Mesenchymal stem cell (in vitro differentiated cells and primary cell): ENCODE data around the gene HUNK.

ENCODE experiments used
- DNase-seq: peaks from one replicate; pipeline ENCODE4 v3.0.0-alpha.2; 2013
- H2AFZ ChIP-seq: one replicate; pipeline ENCODE4 v1.6.1; 2013; ENCODE audit warnings: low read depth, mild to moderate bottlenecking, control low read depth, inconsistent platforms, low read length, moderate library complexity
- H2AK5ac ChIP-seq: 2 replicates; pipeline ENCODE4 v1.6.1; 2013; ENCODE audit warnings: low read length, moderate library complexity, mild to moderate bottlenecking, inconsistent platforms; ENCODE audit not compliant: severe bottlenecking
- H2BK120ac ChIP-seq: one replicate; pipeline ENCODE4 v1.6.1; 2013; ENCODE audit warnings: low read depth, mild to moderate bottlenecking, inconsistent platforms, low read length, moderate library complexity
- H2BK12ac ChIP-seq, 2 experiments: one replicate each; pipeline ENCODE4 v1.6.1; 2013; ENCODE audit warnings: inconsistent platforms in 2 of 2, low read length in 2 of 2, mild to moderate bottlenecking in 2 of 2, moderate library complexity in 2 of 2, control low read depth in 1 of 2
- H2BK15ac ChIP-seq: one replicate; pipeline ENCODE4 v1.6.1; 2013; ENCODE audit warnings: mild to moderate bottlenecking, low read depth, inconsistent platforms; ENCODE audit not compliant: poor library complexity, severe bottlenecking
- H2BK5ac ChIP-seq: 2 replicates; pipeline ENCODE4 v1.6.1; 2013; ENCODE audit warnings: low read depth, mild to moderate bottlenecking, low read length, control low read depth, inconsistent platforms; ENCODE audit not compliant: poor library complexity, severe bottlenecking
- H3K14ac ChIP-seq, 2 experiments: one replicate each; pipeline ENCODE4 v1.6.1; 2013; ENCODE audit warnings: inconsistent platforms in 2 of 2, low read length in 2 of 2, control low read depth in 1 of 2, mild to moderate bottlenecking in 1 of 2, moderate library complexity in 1 of 2
- H3K18ac ChIP-seq, 2 experiments: one replicate each; pipeline ENCODE4 v1.6.1; 2013; ENCODE audit warnings: inconsistent platforms in 2 of 2, low read length in 2 of 2, control low read depth in 1 of 2, low read depth in 1 of 2, mild to moderate bottlenecking in 1 of 2
- H3K23ac ChIP-seq, 2 experiments: one replicate each; pipeline ENCODE4 v1.6.1; 2013; ENCODE audit warnings: inconsistent platforms in 2 of 2, low read length in 2 of 2, mild to moderate bottlenecking in 2 of 2, moderate library complexity in 2 of 2, control low read depth in 1 of 2
- H3K27ac ChIP-seq: 2 replicates; pipeline ENCODE4 v1.5.1; 2013; ENCODE audit warnings: mild to moderate bottlenecking, moderate library complexity, low read length, control low read depth, inconsistent platforms; ENCODE audit not compliant: poor library complexity, severe bottlenecking
- H3K27me3 ChIP-seq, 2 experiments: 2 replicates each; pipeline versions ENCODE4 v1.6.1 to v1.7.0; 2013; ENCODE audit warnings: low read length in 2 of 2, mild to moderate bottlenecking in 2 of 2, moderate library complexity in 2 of 2, control low read depth in 1 of 2, inconsistent platforms in 1 of 2; ENCODE audit not compliant: control insufficient read depth in 1 of 2, insufficient read depth in 1 of 2
- H3K36me3 ChIP-seq, 2 experiments: 2 replicates each; pipeline versions ENCODE4 v1.6.1 to v1.7.0; 2013; ENCODE audit warnings: low read length in 2 of 2, control low read depth in 1 of 2, inconsistent platforms in 1 of 2, low read depth in 1 of 2, mild to moderate bottlenecking in 1 of 2; ENCODE audit not compliant: insufficient read depth in 2 of 2, control insufficient read depth in 1 of 2
- H3K4ac ChIP-seq, 2 experiments: one replicate each; pipeline ENCODE4 v1.6.1; 2013; ENCODE audit warnings: inconsistent platforms in 2 of 2, low read length in 2 of 2, mild to moderate bottlenecking in 2 of 2, moderate library complexity in 2 of 2, control low read depth in 1 of 2, low read depth in 1 of 2
- H3K4me1 ChIP-seq: 2 replicates; pipeline ENCODE4 v1.6.1; 2013; ENCODE audit warnings: low read depth, low read length, control low read depth; ENCODE audit not compliant: control insufficient read depth, insufficient read depth
- H3K4me2 ChIP-seq: 2 replicates; pipeline ENCODE4 v1.6.1; 2013; ENCODE audit warnings: low read length, mild to moderate bottlenecking, inconsistent platforms; ENCODE audit not compliant: poor library complexity, severe bottlenecking
- H3K4me3 ChIP-seq, 2 experiments: 2 replicates each; pipeline versions ENCODE4 v1.5.1 to v1.7.0; 2013; ENCODE audit warnings: low read length in 2 of 2, mild to moderate bottlenecking in 2 of 2, control low read depth in 1 of 2, low read depth in 1 of 2; ENCODE audit not compliant: insufficient read depth in 1 of 2
- H3K79me1 ChIP-seq: replicated peaks from 2 replicates; pipeline ENCODE4 v1.6.1; 2013; ENCODE audit warnings: mild to moderate bottlenecking, control low read depth, low read length, inconsistent platforms; ENCODE audit not compliant: poor library complexity, severe bottlenecking
- H3K9ac ChIP-seq: 2 replicates; pipeline ENCODE4 v1.7.0; 2013; ENCODE audit warnings: mild to moderate bottlenecking, low read length, moderate library complexity
- H3K9me3 ChIP-seq: 2 replicates; pipeline ENCODE4 v1.7.0; 2013; ENCODE audit warnings: mild to moderate bottlenecking, low read length; ENCODE audit not compliant: control insufficient read depth
- H4K8ac ChIP-seq: one replicate; pipeline ENCODE4 v1.6.1; 2013; ENCODE audit warnings: inconsistent platforms, mild to moderate bottlenecking, low read length, moderate library complexity
- H4K91ac ChIP-seq: one replicate; pipeline ENCODE4 v1.6.1; 2013; ENCODE audit warnings: mild to moderate bottlenecking, low read length, inconsistent platforms
- WGBS: methylation state at CpG from one replicate; pipeline ENCODE4 v1.1.7; 2013; ENCODE audit warnings: mixed read lengths; 5-methylcytosine and 5-hydroxymethylcytosine counted together

The HUNK gene

GRCh38 chr21:31882711-31883110, 9.9 kb downstream of the HUNK start:
- no peak overlapping the region for H2BK12ac ChIP-seq

DNA sequence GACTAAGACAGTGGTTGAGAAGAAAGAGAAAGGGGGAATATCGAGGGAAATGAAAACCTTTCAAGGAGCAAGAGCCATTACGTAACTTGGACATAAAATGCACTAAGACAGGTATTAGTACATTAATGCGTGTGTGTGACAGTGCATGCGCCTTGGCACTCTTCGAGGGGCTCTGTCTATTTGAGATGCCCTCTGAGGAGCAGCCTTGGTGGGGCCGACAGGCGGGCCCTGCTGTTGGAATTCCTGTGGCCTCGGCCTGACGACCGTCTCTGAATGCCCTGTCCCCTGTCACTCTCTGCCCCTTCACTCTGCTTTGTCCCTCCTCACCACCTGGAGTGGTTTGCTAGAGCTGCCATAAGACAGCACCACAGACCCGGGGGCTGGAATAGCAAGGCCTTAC, 12.3 kb downstream of the HUNK start:
- H2BK5ac ChIP-seq, result no peak overlapping the region
- H2BK120ac ChIP-seq, result no peak overlapping the region
- H3K4me1 ChIP-seq, result no peaks in the 10 kb centered on the region
- H3K27me3 ChIP-seq, result peaks cover 0 to 7% of the 10 kb centered on the region in 2 experiments
- no peak overlapping the region for H3K27ac ChIP-seq
- no peaks in the 10 kb centered on the region for H3K9me3 ChIP-seq
- no peak overlapping the region for H2AFZ ChIP-seq
- no peak overlapping the region for H4K91ac ChIP-seq
- no peak overlapping the region for H3K4me2 ChIP-seq
- no peak for DNase-seq
- no peak overlapping the region for H2BK12ac ChIP-seq
- H3K4me3 ChIP-seq, result no peak overlapping the region
- WGBS, result 94% methylated on average over 9 of the region's 11 CpGs
- H4K8ac ChIP-seq, result no peak overlapping the region
- H3K14ac ChIP-seq, result no peak overlapping the region
- no peaks in the 10 kb centered on the region for H3K36me3 ChIP-seq
- H2BK15ac ChIP-seq, result no peak overlapping the region
- H3K9ac ChIP-seq, result no peak overlapping the region
- no peak overlapping the region for H2AK5ac ChIP-seq
- no peak overlapping the region for H3K4ac ChIP-seq
- no peak overlapping the region for H3K18ac ChIP-seq
- H3K23ac ChIP-seq, result no peak overlapping the region
- no peaks in the 10 kb centered on the region for H3K79me1 ChIP-seq

More at GRCh38 chr21:31882711-31883110, 9.9 kb downstream of the HUNK start:
- Histone ChIP-seq H4K8ac (no peak overlapping the region), H3K79me1 (no peaks in the 10 kb centered on the region), H3K27me3 (peaks cover 0 to 7% of the 10 kb centered on the region in 2 experiments), H3K4me2 (no peak overlapping the region), H2AFZ (no peak overlapping the region), H3K4me3 (no peak overlapping the region), H3K18ac (no peak overlapping the region), H2BK5ac (no peak overlapping the region), H3K9me3 (no peaks in the 10 kb centered on the region), H2AK5ac (no peak overlapping the region), H3K27ac (no peak overlapping the region), H3K4ac (no peak overlapping the region), H3K36me3 (no peaks in the 10 kb centered on the region), H3K4me1 (no peaks in the 10 kb centered on the region), H3K9ac (no peak overlapping the region), H3K14ac (no peak overlapping the region), H2BK15ac (no peak overlapping the region), H2BK120ac (no peak overlapping the region), H3K23ac (no peak overlapping the region), H4K91ac (no peak overlapping the region)
- DNase-seq, result no peak

DNA sequence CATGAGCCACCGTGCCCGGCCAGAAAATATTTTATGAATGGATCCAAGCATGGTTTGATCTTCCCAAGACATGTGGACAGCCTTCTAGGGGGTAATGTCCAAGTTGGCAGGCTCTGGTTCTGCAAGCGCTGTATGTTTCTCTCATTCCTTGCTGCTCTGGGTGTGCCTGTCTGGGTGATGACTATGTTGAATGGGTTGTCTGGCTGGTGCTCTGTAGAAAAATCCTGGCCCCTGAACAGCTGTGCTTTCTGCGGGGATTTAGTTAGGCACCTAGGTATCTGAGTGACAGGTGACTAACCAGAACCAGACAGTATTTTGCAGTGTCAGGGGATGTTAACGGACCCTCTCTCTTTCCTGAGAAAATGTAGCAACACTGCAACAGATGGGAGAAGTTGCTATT, 14.1 kb downstream of the HUNK start:
- H3K4me1 ChIP-seq, result no peaks in the 10 kb centered on the region
- no peak for DNase-seq
- no peak overlapping the region for H2AFZ ChIP-seq
- H3K4me3 ChIP-seq, result peak overlapping the region in 1 of 2 experiments; percentile 70
- H2AK5ac ChIP-seq, result no peak overlapping the region
- WGBS, result 95% methylated on average over 4 of the region's 5 CpGs
- H2BK5ac ChIP-seq, result no peak overlapping the region
- H3K36me3 ChIP-seq, result no peaks in the 10 kb centered on the region
- no peak overlapping the region for H3K18ac ChIP-seq
- H2BK120ac ChIP-seq, result no peak overlapping the region
- no peak overlapping the region for H2BK12ac ChIP-seq
- H3K4me2 ChIP-seq, result no peak overlapping the region
- H3K27ac ChIP-seq, result no peak overlapping the region
- no peak overlapping the region for H3K23ac ChIP-seq
- no peaks in the 10 kb centered on the region for H3K9me3 ChIP-seq
- H3K27me3 ChIP-seq, result no peaks in the 10 kb centered on the region
- no peak overlapping the region for H3K4ac ChIP-seq
- H2BK15ac ChIP-seq, result no peak overlapping the region
- H4K91ac ChIP-seq, result no peak overlapping the region
- H3K79me1 ChIP-seq, result no peaks in the 10 kb centered on the region
- peak overlapping the region; percentile 52 for H3K9ac ChIP-seq
- no peak overlapping the region for H4K8ac ChIP-seq
- no peak overlapping the region for H3K14ac ChIP-seq

DNA sequence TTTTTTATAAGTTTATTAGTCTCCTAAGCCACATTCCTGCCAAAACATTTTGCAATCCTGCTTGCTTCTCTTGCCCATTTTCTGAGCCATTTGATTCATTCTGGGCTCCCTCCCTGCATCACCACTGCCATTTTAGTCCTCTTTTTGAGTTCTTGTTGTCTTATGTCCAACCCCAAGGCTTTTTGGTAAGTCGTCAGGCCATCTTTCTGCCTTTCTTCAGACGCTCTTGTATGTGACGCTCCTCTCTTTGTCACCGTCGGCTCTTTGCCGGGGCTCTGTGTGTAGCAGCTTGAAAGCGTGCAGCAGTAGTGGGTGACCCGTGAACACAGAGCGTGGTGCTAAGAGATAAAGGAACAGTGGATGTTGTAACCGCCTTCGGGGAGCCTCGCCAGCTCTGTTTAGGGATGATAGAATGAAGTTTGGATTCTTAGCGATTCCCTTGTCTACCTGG, 14.6 kb downstream of the HUNK start:
- no peaks in the 10 kb centered on the region for H3K4me1 ChIP-seq
- no peak overlapping the region for H3K4me2 ChIP-seq
- H2AK5ac ChIP-seq, result no peak overlapping the region
- H3K79me1 ChIP-seq, result no peaks in the 10 kb centered on the region
- 92% methylated on average over 13 of the region's 13 CpGs for WGBS
- no peak overlapping the region for H3K23ac ChIP-seq
- peak overlapping the region; percentile 52 for H3K9ac ChIP-seq
- H3K36me3 ChIP-seq, result no peaks in the 10 kb centered on the region
- H3K4ac ChIP-seq, result no peak overlapping the region
- no peaks in the 10 kb centered on the region for H3K27me3 ChIP-seq
- no peak overlapping the region for H2BK5ac ChIP-seq
- no peak overlapping the region for H4K91ac ChIP-seq
- H2BK12ac ChIP-seq, result no peak overlapping the region
- no peak overlapping the region for H4K8ac ChIP-seq
- H2BK15ac ChIP-seq, result no peak overlapping the region
- no peak overlapping the region for H3K14ac ChIP-seq
- H2BK120ac ChIP-seq, result no peak overlapping the region
- DNase-seq, result no peak
- no peaks in the 10 kb centered on the region for H3K9me3 ChIP-seq
- peak overlapping the region in 1 of 2 experiments; percentile 70 for H3K4me3 ChIP-seq
- H3K27ac ChIP-seq, result no peak overlapping the region
- H3K18ac ChIP-seq, result no peak overlapping the region
- no peak overlapping the region for H2AFZ ChIP-seq
